Heart right ventricle (tissue), 16 donors: Measurements from ENCODE around the gene UGT2A3. TPM values are rescaled to one million over a fixed set of nuclear protein-coding genes. Genes with fewer than 3 reads are reported as not detected.
"Not testable (repeated sequence)": the region's sequence is repeated elsewhere in the genome, so short reads cannot be mapped to it uniquely, and the experiment has no call there.

Experiments used
- ATAC-seq, 8 donors: fragments of 200-7000 bp; cut with Tn5 transposase; one replicate each; pipeline ENCODE4 v1.9.1; 2020; ENCODE audit warnings: mild to moderate bottlenecking in 8 of 8, moderate library complexity in 8 of 8, moderate number of reproducible peaks in 1 of 8
- DNase-seq, 2 donors: peaks; one replicate each; pipeline ENCODE4 v3.0.0-alpha.2; 2020
- H3K27ac ChIP-seq, 10 donors: fragments of 200-600 bp; sonication (generic) in 2 of 10; one replicate each; pipeline versions ENCODE4 v1.5.0 to v1.8.0; 2020 to 2022; ENCODE audit warnings: mild to moderate bottlenecking in 3 of 10
- H3K27me3 ChIP-seq, 7 donors: fragments of 200-600 bp; one replicate each; pipeline ENCODE4 v1.8.0; 2021 to 2022; ENCODE audit warnings: mild to moderate bottlenecking in 2 of 7
- H3K36me3 ChIP-seq, 9 donors: fragments of 200-600 bp; sonication (generic) in 1 of 9; one replicate each; pipeline versions ENCODE4 v1.5.0 to v1.8.0; 2020 to 2022; ENCODE audit warnings: mild to moderate bottlenecking in 2 of 9
- H3K4me1 ChIP-seq, 9 donors: fragments of 200-600 bp; sonication (generic) in 1 of 9; one replicate each; pipeline versions ENCODE4 v1.5.0 to v1.8.0; 2020 to 2022; ENCODE audit warnings: mild to moderate bottlenecking in 4 of 9
- H3K4me3 ChIP-seq, 10 donors: fragments of 200-600 bp; sonication (generic) in 2 of 10; one replicate each; pipeline versions ENCODE4 v1.5.0 to v1.8.0; 2020 to 2022; ENCODE audit warnings: mild to moderate bottlenecking in 7 of 10, moderate library complexity in 2 of 10
- H3K9me3 ChIP-seq, 11 donors: fragments of 200-600 bp in 10 of 11; sonication (generic) in 2 of 11; one replicate each; pipeline versions ENCODE4 v1.5.0 to v1.8.0; 2013 to 2022; ENCODE audit warnings: mild to moderate bottlenecking in 2 of 11, control low read depth in 1 of 11, moderate library complexity in 1 of 11
- CTCF ChIP-seq, 9 donors: fragments of 200-600 bp; sonication (generic) in 2 of 9; IDR thresholded peaks; one replicate each; pipeline versions ENCODE4 v1.5.0 to v1.8.0; 2021 to 2022; ENCODE audit warnings: antibody characterized with exemption in 9 of 9, mild to moderate bottlenecking in 5 of 9, moderate library complexity in 1 of 9
- WGBS, 2 donors: extraction: QIAGEN DNeasy Blood & Tissue Kit; methylation state at CpG; one replicate each; pipeline ENCODE4 v1.1.7; 2013; ENCODE audit warnings: inconsistent platforms in 1 of 2; 5-methylcytosine and 5-hydroxymethylcytosine counted together
- intact Hi-C, 10 donors: fragments of 100-400 bp; cut with DNase I; formaldehyde crosslinking; loops; one replicate each; pipeline versions ENCODE4 v1.11.1 to v1.14.2; 2022
- polyA plus RNA-seq, 2 donors: library from polyadenylated mRNA; stranded (reverse); fragments of 200-250 nt; gene quantifications; one replicate each; pipeline ENCODE4 v1.2.3, GENCODE V29; 2013
- total RNA-seq, 10 donors: library from RNA; stranded (reverse); fragmentation: NEBNext Ultra II Directional in 3 of 10; extraction: Animal tissue kit (Norgen Biotek cat#: 25700) in 3 of 10; gene quantifications; one replicate each; pipeline versions ENCODE4 v1.2.1 to v1.2.4, GENCODE V29; 2021 to 2023
- donor health status: Arrhythmogenic right ventricular cardiomyopathy.
- donor health status: ischemic (EF 13 %, LVEDD 7.1; RV severe dilation, severe dysfunction).
- donor health status: healthy with polysubstance abuse.
- donor health status: DM: no; HTN: yes; CAD: no.
- donor health status: DM: no; HTN: no; CAD: no.
- donor health status: ischemic (EF 25% LVEDD 6.9; RV normal size, moderate dysfunction).
- donor health status: ischemic (EF 25% LVEDD 5.7; RV mildly dilated, moderate dysfunction).
- donor health status: healthy.
- donor health status: DM: yes; HTN: yes; CAD: no.
- donor health status: Ischemic cardiomyopathy.
- donor health status: ischemic (EF 35%, LVEDD 5.7; RV mildly dilated, moderate dysfunction).
- donor health status: nonischemic (EF 11% LVEDD 7.7; RV severe dilation, severe dysfunction).
- donor health status: DM: yes; HTN: yes; CAD: no.
- donor health status: PGD.
- donor health status: ischemic (EF 29% LVEDD 5.4; RV normal size, mild dysfunction).
- donor health status: nonischemic (EF 23%, LVEDD 6.1; RV moderate dilation, normal function).

UGT2A3 gene
- total and polyA plus RNA-seq, 12 donors, result not detected

GRCh38 chr4:68960294-68961163 lies 8.9 kb upstream of the UGT2A3 start:
- Histone ChIP-seq H3K9me3 (no peaks in the 10 kb centered on the region), H3K4me1 (no peaks in the 10 kb centered on the region), H3K27ac (no peak overlapping the region), H3K4me3 (no peak overlapping the region), H3K27me3 (no peaks in the 10 kb centered on the region), H3K36me3 (no peaks in the 10 kb centered on the region)
- intact Hi-C loops, result no loop called here
- 79 to 86% methylated on average over 2 of the region's 2 CpGs for WGBS, 2 donors
- DNase-seq (no peak), ATAC-seq (no peak)
- TF ChIP-seq CTCF (IDR thresholded peaks at IDR 0.05), result no peak

- DNase-seq, H3K36me3 ChIP-seq, intact Hi-C loops, H3K4me3 ChIP-seq, H3K4me1 ChIP-seq, H3K27me3 ChIP-seq, H3K27ac ChIP-seq, ATAC-seq, H3K9me3 ChIP-seq: not testable (repeated sequence)
- WGBS, 2 donors, result 79 to 90% methylated on average over 2 of the region's 2 CpGs
Measured at GRCh38 chr4:68959085-68959484, 7.5 kb upstream of the UGT2A3 start.

- intact Hi-C loops, result no loop called here
- Histone ChIP-seq H3K36me3 (no peaks in the 10 kb centered on the region), H3K9me3 (no peaks in the 10 kb centered on the region), H3K27me3 (no peaks in the 10 kb centered on the region), H3K4me3 (no peak overlapping the region), H3K4me1 (no peaks in the 10 kb centered on the region), H3K27ac (no peak overlapping the region)
- no peak for DNase-seq
- WGBS, 2 donors, result 60 to 72% methylated on average over 3 of the region's 3 CpGs
- no peak for TF ChIP-seq CTCF (IDR thresholded peaks at IDR 0.05)
- no peak for ATAC-seq
Measured at GRCh38 chr4:68954126-68954525, 2.5 kb upstream of the UGT2A3 start.

- Histone ChIP-seq H3K36me3 (no peaks in the 10 kb centered on the region), H3K9me3 (peaks cover 0 to 2% (median 0%) of the 10 kb centered on the region in 11 donors), H3K27me3 (no peaks in the 10 kb centered on the region), H3K27ac (no peak overlapping the region), H3K4me1 (no peaks in the 10 kb centered on the region), H3K4me3 (no peak overlapping the region)
- TF ChIP-seq CTCF (IDR thresholded peaks at IDR 0.05), result no peak
- WGBS, 2 donors, result 16 to 27% methylated on average over 2 of the region's 2 CpGs
- ATAC-seq (no peak), DNase-seq (no peak)
- intact Hi-C loops, result no loop called here
Measured at GRCh38 chr4:68953056-68953596, 1.5 kb upstream of the UGT2A3 start.
